H1 (cell line): ENCODE measurements around the gene SLCO4C1. TPM values are rescaled to one million over a fixed set of nuclear protein-coding genes. Genes with fewer than 3 reads are reported as not detected.

ENCODE experiments used
- NRF1 ChIP-seq: IDR thresholded peaks from 2 replicates; pipeline ENCODE4 v1.6.1; 2011; ENCODE audit warnings: mild to moderate bottlenecking, low read depth, low read length, improper control_type of control experiment
- ZNF274 ChIP-seq: IDR thresholded peaks from 2 replicates; pipeline ENCODE4 v1.7.0; 2012; ENCODE audit warnings: low read length, borderline replicate concordance; ENCODE audit errors: extremely low read depth
- polyA plus RNA-seq, 7 experiments: library from polyadenylated mRNA; depleted of rRNA in 3 of 7; stranded (reverse) in 5 of 7; unstranded in 2 of 7; fragments of >200 nt in 5 of 7; fragments of 200-250 nt in 2 of 7; gene quantifications; 1 replicate in 5 of 7; 2 replicates in 1 of 7; 4 replicates in 1 of 7; pipeline versions ENCODE4 v1.2.1 to v1.2.3, GENCODE V29; 2011 to 2013; ENCODE audit warnings: missing spikeins in 2 of 7, mixed read lengths in 2 of 7
- total RNA-seq: library from RNA; stranded (reverse); fragmentation: NEBNext Ultra II Directional; extraction: Animal tissue kit (Norgen Biotek cat#: 25700); gene quantifications from 2 replicates; pipeline ENCODE4 v1.2.1, GENCODE V29; 2021

Gene SLCO4C1
- total and polyA plus RNA-seq, 2 of the 8 experiments (the other 6 are each of a cell fraction or from before 2014, with no cell fraction given) = 1.3 to 4.9 TPM

DNA sequence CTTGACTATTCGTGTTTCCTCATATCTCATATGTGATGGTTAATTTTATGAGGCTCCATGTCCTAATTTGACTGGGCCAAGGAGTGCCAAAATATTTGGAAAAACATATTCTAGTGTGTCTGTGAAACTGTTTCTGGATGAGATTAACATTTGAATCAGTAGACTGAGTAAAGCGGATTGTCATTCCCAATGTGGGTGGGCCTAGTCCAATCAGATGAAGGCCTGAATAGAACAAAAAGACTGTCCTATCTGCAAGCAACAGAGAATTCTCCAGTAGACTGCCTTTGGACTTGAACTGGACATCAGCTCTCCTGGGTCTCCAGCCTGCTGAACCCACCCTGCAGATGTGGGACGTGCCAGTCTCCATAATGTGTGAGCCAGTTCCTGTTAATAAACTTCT is 13.5 kb upstream of the SLCO4C1 start (continued):
- TF ChIP-seq NRF1 (no peak), ZNF274 (no peak)
- TF ChIP-seq, all 59 proteins: peak for 0
